Endothelial cell (in vitro differentiated cells): ENCODE measurements around the gene GHITM. TPM values are rescaled to one million over a fixed set of nuclear protein-coding genes. Genes with fewer than 3 reads are reported as not detected.

Experiments
- DNase-seq: peaks from one replicate; pipeline ENCODE4 v3.0.0; 2021; ENCODE audit warnings: low spot score
- H3K27ac Mint-ChIP-seq: one replicate; pipeline ENCODE4 v1.8.0; 2021; ENCODE audit warnings: mixed read lengths, inconsistent platforms; ENCODE audit not compliant: unreplicated experiment
- H3K27me3 Mint-ChIP-seq: one replicate; pipeline ENCODE4 v1.8.0; 2021; ENCODE audit warnings: mild to moderate bottlenecking, moderate library complexity, mixed read lengths, inconsistent platforms; ENCODE audit not compliant: unreplicated experiment
- H3K36me3 Mint-ChIP-seq: one replicate; pipeline ENCODE4 v1.8.0; 2021; ENCODE audit warnings: mild to moderate bottlenecking, low read depth, mixed read lengths, inconsistent platforms; ENCODE audit not compliant: unreplicated experiment
- H3K4me1 Mint-ChIP-seq: one replicate; pipeline ENCODE4 v1.8.0; 2021; ENCODE audit warnings: mild to moderate bottlenecking, mixed read lengths, inconsistent platforms; ENCODE audit not compliant: unreplicated experiment
- H3K4me3 Mint-ChIP-seq: one replicate; pipeline ENCODE4 v1.8.0; 2021; ENCODE audit warnings: mild to moderate bottlenecking, mixed read lengths, inconsistent platforms; ENCODE audit not compliant: unreplicated experiment
- H3K9me3 Mint-ChIP-seq: one replicate; pipeline ENCODE4 v1.8.0; 2021; ENCODE audit warnings: mixed read lengths, inconsistent platforms; ENCODE audit not compliant: unreplicated experiment
- CTCF ChIP-seq: fragments of 200-600 bp; sonication (generic); IDR thresholded peaks from one replicate; pipeline ENCODE4 v1.5.0; 2021; ENCODE audit warnings: antibody characterized with exemption; ENCODE audit not compliant: unreplicated experiment
- long read RNA-seq: library from polyadenylated mRNA; unstranded; transcript quantifications from one replicate; pipeline ENCODE4 v2.0.0, GENCODE V29; 2020; ENCODE audit not compliant: unreplicated experiment
- total RNA-seq: library from RNA; stranded (reverse); fragmentation: NEBNext Ultra II Directional; extraction: Animal tissue kit (Norgen Biotek cat#: 25700); gene quantifications from one replicate; pipeline ENCODE4 v1.2.1, GENCODE V29; 2021; ENCODE audit not compliant: unreplicated experiment

Gene GHITM, protein sequence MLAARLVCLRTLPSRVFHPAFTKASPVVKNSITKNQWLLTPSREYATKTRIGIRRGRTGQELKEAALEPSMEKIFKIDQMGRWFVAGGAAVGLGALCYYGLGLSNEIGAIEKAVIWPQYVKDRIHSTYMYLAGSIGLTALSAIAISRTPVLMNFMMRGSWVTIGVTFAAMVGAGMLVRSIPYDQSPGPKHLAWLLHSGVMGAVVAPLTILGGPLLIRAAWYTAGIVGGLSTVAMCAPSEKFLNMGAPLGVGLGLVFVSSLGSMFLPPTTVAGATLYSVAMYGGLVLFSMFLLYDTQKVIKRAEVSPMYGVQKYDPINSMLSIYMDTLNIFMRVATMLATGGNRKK
- 97.8 TPM for total RNA-seq
- long read RNA-seq, transcript GHITM-201 (9 exons, 2,128 nt): major isoform, 213 of 224 reads
- long read RNA-seq, partial matches to known transcripts: 4 of 224 reads
- long read RNA-seq, other reads (novel, unspliced or antisense): 7 of 224 reads

DNA sequence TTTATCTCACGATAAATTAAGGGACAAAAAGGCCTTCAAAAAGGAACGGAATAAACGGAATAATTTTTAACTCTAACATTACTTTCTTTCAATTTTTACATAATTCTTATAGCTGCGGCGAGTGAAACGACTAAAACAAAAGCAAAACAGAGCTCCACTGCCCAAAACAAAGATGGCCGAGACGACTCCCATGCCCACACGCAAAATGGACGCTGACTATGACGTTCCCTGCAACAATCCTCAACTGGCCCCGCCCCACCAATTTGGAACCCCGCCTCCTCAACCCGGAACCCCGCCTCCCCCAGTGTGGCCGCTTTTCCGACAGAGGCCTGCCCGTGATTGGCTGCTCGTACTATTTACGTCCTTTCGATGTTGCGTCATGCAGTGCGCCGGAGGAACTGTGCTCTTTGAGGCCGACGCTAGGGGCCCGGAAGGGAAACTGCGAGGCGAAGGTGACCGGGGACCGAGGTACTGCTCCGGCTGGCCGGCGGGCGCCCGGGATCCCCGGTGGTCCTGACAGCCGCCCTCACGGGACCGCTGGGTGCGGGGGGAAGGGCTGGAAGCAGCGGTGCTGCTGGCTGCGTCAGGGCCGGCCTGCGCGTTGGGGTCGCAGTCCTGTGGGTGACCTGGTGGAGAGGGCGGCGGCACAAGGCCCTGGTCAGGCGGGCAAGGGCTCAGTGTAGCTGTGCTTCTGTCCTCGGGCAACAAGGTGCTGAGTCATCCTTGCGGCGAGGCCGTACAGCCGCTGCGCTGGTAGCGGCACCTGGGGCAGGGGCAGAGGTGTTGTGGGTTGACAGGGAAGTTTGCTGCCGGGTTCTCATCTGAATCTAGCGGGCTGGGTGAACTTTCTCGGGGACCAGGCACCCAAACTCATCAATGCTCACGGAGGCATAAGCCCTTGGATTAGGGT is at the start of gene GHITM:
TSS of gene GHITM (plus strand) at position 384 of the 910 bp plus-strand sequence. CDS start 1,992 bp downstream, outside the sequence.
- Mint-ChIP-seq H3K36me3 (peaks cover 11% of the 10 kb centered on the region), H3K27ac (peak within 1 kb of the TSS; percentile 87), H3K4me1 (peaks cover 10% of the 10 kb centered on the region), H3K4me3 (peak within 1 kb of the TSS; percentile 98), H3K27me3 (peaks cover 5% of the 10 kb centered on the region), H3K9me3 (no peaks in the 10 kb centered on the region)
- TF ChIP-seq CTCF: peak; percentile 54
- DNase-seq: peak; percentile 99

GRCh38 chr10:84095811-84096497 is 43.4 kb upstream of the GHITM start:
- Mint-ChIP-seq H3K27ac (no peak overlapping the region), H3K27me3 (no peaks in the 10 kb centered on the region), H3K4me3 (no peak overlapping the region), H3K36me3 (no peaks in the 10 kb centered on the region), H3K9me3 (no peaks in the 10 kb centered on the region), H3K4me1 (no peaks in the 10 kb centered on the region)
- no peak for TF ChIP-seq CTCF
- no peak for DNase-seq

DNA sequence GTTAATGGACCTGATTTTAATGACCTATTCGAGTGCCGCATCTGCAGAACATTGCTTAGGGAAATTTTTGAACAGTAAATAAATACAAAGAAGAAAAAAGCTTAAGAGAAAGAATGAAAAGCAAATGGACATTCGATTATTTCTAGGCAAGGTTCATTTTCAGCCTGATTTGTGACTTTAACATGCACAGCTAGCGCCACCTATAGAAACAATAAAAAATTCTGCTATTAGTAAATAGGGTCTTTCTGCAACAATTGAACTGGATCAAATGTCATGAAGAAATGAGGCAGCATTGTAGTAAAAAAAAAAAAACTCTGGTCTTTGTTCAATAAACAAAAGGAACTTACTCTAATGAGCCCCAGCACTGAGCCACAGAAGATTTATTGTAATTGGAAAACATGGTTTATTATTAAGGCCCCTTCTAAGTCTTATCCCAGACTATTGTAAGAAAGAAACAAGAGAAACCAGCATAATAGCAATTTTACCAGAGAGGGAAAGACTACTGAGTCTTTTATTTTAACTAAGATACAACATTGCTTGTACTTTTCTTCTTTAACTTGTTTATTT is 41.4 kb upstream of the GHITM start:
- Mint-ChIP-seq H3K9me3 (no peaks in the 10 kb centered on the region), H3K27ac (no peak overlapping the region), H3K36me3 (no peaks in the 10 kb centered on the region), H3K4me3 (no peak overlapping the region), H3K27me3 (no peaks in the 10 kb centered on the region), H3K4me1 (no peaks in the 10 kb centered on the region)
- DNase-seq: no peak
- peak; percentile 61 for TF ChIP-seq CTCF

- H3K36me3 Mint-ChIP-seq: no peaks in the 10 kb centered on the region
- DNase-seq: no peak
- H3K4me3 Mint-ChIP-seq: no peak overlapping the region
- no peaks in the 10 kb centered on the region for H3K4me1 Mint-ChIP-seq
- no peak for TF ChIP-seq CTCF
- H3K27me3 Mint-ChIP-seq: no peaks in the 10 kb centered on the region
- no peaks in the 10 kb centered on the region for H3K9me3 Mint-ChIP-seq
- no peak overlapping the region for H3K27ac Mint-ChIP-seq
Measured at GRCh38 chr10:84098667-84099066, 40.6 kb upstream of the GHITM start.
